Chondrocyte (in vitro differentiated cells): ENCODE data around the gene TSPAN18. TPM values are rescaled to one million over a fixed set of nuclear protein-coding genes. Genes with fewer than 3 reads are reported as not detected.

Experiments
- total RNA-seq: library from RNA; stranded (reverse); gene quantifications from 3 replicates; pipeline ENCODE4 v1.2.1, GENCODE V29; 2021

Gene TSPAN18
- total RNA-seq, 1 donor from 2014 or later = 4.0 TPM

Other genes with a start within 250 kb of the TSPAN18 start
- 14.4 to 46.6 TPM (median 17.0 TPM) in 3 replicates for gene CD82, start 161.3 kb upstream of the TSPAN18 start, total RNA-seq
- 50.1 to 97.5 TPM (median 96.9 TPM) in 3 replicates for gene TP53I11, start 223.9 kb downstream of the TSPAN18 start, total RNA-seq